ENCODE measurements around the gene MEPCE. TPM values are rescaled to one million over a fixed set of nuclear protein-coding genes. Genes with fewer than 3 reads are reported as not detected.

MEPCE gene
- total RNA-seq, 1 donor from 2014 or later = 32.9 TPM

GRCh38 chr7:100413346-100413745 is 16.3 kb upstream of the MEPCE start:
- Histone ChIP-seq H3K4me3 (no peak overlapping the region), H3K4me1 (no peaks in the 10 kb centered on the region), H3K9me3 (no peaks in the 10 kb centered on the region), H3K27me3 (no peaks in the 10 kb centered on the region), H3K27ac (no peak overlapping the region), H3K36me3 (no peaks in the 10 kb centered on the region)
- no peak for DNase-seq (ENCODE audit: low spot score in 2 of 2)
- intact Hi-C loops (cut with DNase I) = no loop called here
- TF ChIP-seq, protein P1, sequence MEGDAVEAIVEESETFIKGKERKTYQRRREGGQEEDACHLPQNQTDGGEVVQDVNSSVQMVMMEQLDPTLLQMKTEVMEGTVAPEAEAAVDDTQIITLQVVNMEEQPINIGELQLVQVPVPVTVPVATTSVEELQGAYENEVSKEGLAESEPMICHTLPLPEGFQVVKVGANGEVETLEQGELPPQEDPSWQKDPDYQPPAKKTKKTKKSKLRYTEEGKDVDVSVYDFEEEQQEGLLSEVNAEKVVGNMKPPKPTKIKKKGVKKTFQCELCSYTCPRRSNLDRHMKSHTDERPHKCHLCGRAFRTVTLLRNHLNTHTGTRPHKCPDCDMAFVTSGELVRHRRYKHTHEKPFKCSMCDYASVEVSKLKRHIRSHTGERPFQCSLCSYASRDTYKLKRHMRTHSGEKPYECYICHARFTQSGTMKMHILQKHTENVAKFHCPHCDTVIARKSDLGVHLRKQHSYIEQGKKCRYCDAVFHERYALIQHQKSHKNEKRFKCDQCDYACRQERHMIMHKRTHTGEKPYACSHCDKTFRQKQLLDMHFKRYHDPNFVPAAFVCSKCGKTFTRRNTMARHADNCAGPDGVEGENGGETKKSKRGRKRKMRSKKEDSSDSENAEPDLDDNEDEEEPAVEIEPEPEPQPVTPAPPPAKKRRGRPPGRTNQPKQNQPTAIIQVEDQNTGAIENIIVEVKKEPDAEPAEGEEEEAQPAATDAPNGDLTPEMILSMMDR (IDR thresholded peaks at IDR 0.05) = no peak

GRCh38 chr7:100413889-100414288 is 15.7 kb upstream of the MEPCE start:
- Histone ChIP-seq H3K27me3 (no peaks in the 10 kb centered on the region), H3K9me3 (no peaks in the 10 kb centered on the region), H3K36me3 (no peaks in the 10 kb centered on the region), H3K4me3 (no peak overlapping the region), H3K4me1 (no peaks in the 10 kb centered on the region), H3K27ac (no peak overlapping the region)
- intact Hi-C loops (cut with DNase I) = no loop called here
- TF ChIP-seq, protein P1 (IDR thresholded peaks at IDR 0.05) = no peak
- DNase-seq (ENCODE audit: low spot score in 2 of 2) = peak in 1 of 2 donors; percentile 4

GRCh38 chr7:100415448-100415847 is 14.2 kb upstream of the MEPCE start:
- H3K27ac ChIP-seq = no peak overlapping the region
- TF ChIP-seq, protein P1 (IDR thresholded peaks at IDR 0.05) = no peak
- no peaks in the 10 kb centered on the region for H3K36me3 ChIP-seq
- DNase-seq (ENCODE audit: low spot score in 2 of 2) = no peak
- no peaks in the 10 kb centered on the region for H3K27me3 ChIP-seq
- H3K4me3 ChIP-seq = no peak overlapping the region
- intact Hi-C loops (cut with DNase I) = no loop called here
- H3K4me1 ChIP-seq = no peaks in the 10 kb centered on the region
- H3K9me3 ChIP-seq = no peaks in the 10 kb centered on the region

DNA sequence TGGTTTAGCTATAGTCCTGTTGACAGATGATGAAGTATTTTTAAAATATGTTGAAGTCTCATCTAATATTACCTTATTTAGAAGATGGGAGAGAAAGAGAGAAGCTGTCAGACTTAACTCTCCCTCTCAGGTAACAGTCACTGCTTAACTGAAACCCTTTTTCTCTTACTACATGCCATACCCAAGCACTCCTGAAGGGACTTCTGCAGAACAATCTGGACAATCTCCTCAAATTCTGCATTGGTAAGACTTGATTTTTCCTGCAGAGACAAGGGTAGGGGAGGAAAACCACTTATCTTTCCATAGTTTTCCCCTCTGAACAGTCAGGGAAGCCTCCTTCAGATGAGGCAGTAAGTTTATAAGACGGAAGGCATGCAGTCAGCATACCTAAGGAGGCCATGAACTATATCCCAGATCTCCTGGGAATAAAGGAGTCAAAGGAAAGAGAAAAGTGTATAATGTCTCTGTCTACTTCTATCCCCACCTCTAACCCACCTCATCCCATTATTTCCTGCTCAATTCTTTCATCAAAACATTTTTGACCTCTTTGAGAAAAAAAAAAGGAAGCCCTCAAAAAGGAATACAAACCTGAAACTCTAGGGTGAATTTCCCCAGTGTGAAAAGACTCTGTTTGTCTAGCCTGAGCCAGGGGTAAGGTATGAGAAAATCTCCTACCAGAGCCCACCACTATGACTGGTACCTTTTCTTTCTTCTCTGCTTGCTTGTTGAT is 10.5 kb upstream of the MEPCE start:
- no peak for DNase-seq (ENCODE audit: low spot score in 2 of 2)
- no peaks in the 10 kb centered on the region for H3K27me3 ChIP-seq
- H3K4me3 ChIP-seq = no peak overlapping the region
- no peaks in the 10 kb centered on the region for H3K4me1 ChIP-seq
- no peaks in the 10 kb centered on the region for H3K36me3 ChIP-seq
- no peak overlapping the region for H3K27ac ChIP-seq
- intact Hi-C loops (cut with DNase I) = no loop called here
- H3K9me3 ChIP-seq = no peaks in the 10 kb centered on the region
- TF ChIP-seq, protein P1 (IDR thresholded peaks at IDR 0.05) = no peak

GRCh38 chr7:100419660-100420226 is 9.9 kb upstream of the MEPCE start:
- TF ChIP-seq, protein P1 (IDR thresholded peaks at IDR 0.05) = no peak
- Histone ChIP-seq H3K4me3 (no peak overlapping the region), H3K36me3 (peaks cover 0 to 6% of the 10 kb centered on the region in 2 donors), H3K4me1 (no peaks in the 10 kb centered on the region), H3K27ac (no peak overlapping the region), H3K27me3 (no peaks in the 10 kb centered on the region), H3K9me3 (no peaks in the 10 kb centered on the region)
- intact Hi-C loops (cut with DNase I) = loop anchor here (10.0 kb wide), 1 partner anchor 295 kb away; the partner anchor contains the start of gene MBLAC1
- peak in 1 of 2 donors; percentile 19 for DNase-seq (ENCODE audit: low spot score in 2 of 2)

All from ascending aorta (tissue), 2 donors.